HepG2 (cell line): Measurements from ENCODE around the gene SPRYD3.

Experiments used
- ELF4 ChIP-seq: sonication (generic); formaldehyde crosslinking; IDR thresholded peaks from 2 replicates; pipeline ENCODE4 v1.5.0; 2020; ENCODE audit warnings: missing genetic modification reagents, mild to moderate bottlenecking, moderate library complexity, borderline replicate concordance
- MATR3 ChIP-seq: sonication (generic); formaldehyde crosslinking; IDR thresholded peaks from 2 replicates; pipeline ENCODE4 v1.4.0; 2020; ENCODE audit warnings: missing genetic modification reagents
- PBX3 ChIP-seq: sonication (generic); formaldehyde crosslinking; IDR thresholded peaks from 2 replicates; pipeline ENCODE4 v1.8.1; 2023; ENCODE audit warnings: missing genetic modification reagents, inconsistent platforms, borderline replicate concordance
- ZMYM3 ChIP-seq: sonication (generic); formaldehyde crosslinking; IDR thresholded peaks from 2 replicates; pipeline ENCODE4 v1.5.1; 2020; ENCODE audit warnings: mild to moderate bottlenecking, missing genetic modification reagents
- ZSCAN9 ChIP-seq: IDR thresholded peaks from 2 replicates; pipeline ENCODE4 v1.6.1; 2016; ENCODE audit warnings: borderline replicate concordance

- TF ChIP-seq MATR3 (CRISPR knock-in tag): no peak
- TF ChIP-seq ELF4 (CRISPR knock-in tag): no peak
- no peak for TF ChIP-seq ZMYM3 (CRISPR knock-in tag)
- no peak for TF ChIP-seq PBX3 (CRISPR knock-in tag)
- no peak for TF ChIP-seq ZSCAN9 (CRISPR knock-in tag)
These were observed 18.0 kb upstream of the SPRYD3 start for GRCh38 chr12:53097207-53097563.
